GM12874 (cell line): Measurements from ENCODE around the gene IGF2R.
A peak's percentile ranks its signal among the peaks of the same experiment; 100 is the strongest.

Experiments
- TF ChIP-seq, protein P1 (sequence below): IDR thresholded peaks from 2 replicates; pipeline ENCODE4 v1.5.1; 2011; ENCODE audit warnings: low read depth, mild to moderate bottlenecking, control low read depth, low read length, moderate library complexity; ENCODE audit not compliant: insufficient read depth

The IGF2R gene

DNA sequence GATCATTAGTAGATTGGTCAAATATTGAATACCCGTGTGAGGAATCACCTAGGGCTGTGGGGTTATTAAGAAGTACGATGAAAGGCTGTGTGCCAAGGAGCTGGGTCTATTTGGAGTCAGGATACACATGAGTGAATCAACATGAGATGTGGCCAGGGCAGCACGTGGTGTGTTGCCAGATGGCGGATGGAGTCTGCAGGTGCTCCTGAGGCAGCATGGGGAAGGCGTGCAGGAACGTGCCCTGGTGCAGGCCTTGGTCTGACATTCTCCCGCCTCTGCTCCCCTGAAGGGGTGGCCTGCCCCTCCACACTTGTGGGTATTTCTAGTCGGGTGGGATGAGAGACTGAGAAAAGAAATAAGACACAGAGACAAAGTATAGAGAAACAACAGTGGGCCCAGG, 113.7 kb downstream of the IGF2R start:
- TF ChIP-seq, protein P1, sequence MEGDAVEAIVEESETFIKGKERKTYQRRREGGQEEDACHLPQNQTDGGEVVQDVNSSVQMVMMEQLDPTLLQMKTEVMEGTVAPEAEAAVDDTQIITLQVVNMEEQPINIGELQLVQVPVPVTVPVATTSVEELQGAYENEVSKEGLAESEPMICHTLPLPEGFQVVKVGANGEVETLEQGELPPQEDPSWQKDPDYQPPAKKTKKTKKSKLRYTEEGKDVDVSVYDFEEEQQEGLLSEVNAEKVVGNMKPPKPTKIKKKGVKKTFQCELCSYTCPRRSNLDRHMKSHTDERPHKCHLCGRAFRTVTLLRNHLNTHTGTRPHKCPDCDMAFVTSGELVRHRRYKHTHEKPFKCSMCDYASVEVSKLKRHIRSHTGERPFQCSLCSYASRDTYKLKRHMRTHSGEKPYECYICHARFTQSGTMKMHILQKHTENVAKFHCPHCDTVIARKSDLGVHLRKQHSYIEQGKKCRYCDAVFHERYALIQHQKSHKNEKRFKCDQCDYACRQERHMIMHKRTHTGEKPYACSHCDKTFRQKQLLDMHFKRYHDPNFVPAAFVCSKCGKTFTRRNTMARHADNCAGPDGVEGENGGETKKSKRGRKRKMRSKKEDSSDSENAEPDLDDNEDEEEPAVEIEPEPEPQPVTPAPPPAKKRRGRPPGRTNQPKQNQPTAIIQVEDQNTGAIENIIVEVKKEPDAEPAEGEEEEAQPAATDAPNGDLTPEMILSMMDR: no peak

DNA sequence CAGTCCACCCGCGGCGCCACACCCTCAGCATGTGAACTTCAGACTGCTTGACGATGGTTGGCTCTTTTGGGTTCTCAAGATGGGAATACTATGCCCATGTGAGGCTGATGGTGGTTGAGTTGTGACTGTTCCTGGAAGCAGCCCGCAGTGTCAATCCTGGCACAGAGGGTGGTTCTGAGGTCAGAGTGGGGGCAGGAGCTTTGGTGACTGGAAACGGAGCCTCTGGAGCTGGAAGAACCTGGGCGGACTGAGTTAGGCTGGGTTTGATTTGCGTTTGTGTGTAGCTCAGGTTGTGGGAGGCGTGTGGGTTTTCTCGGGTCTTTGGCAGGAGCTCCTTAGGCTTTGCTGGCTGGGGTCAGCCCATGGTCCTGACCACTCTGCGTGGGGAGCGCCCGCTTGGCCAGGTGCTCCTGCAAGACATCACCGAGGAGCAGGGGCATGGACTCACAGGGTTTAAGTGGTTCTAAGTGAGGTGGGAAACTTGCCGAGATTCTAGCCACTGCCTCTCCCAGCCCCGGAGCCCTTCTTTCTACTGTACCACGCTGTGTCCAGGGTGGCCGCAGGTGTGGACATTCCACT, 115.4 kb downstream of the IGF2R start:
- TF ChIP-seq, protein P1: no peak

DNA sequence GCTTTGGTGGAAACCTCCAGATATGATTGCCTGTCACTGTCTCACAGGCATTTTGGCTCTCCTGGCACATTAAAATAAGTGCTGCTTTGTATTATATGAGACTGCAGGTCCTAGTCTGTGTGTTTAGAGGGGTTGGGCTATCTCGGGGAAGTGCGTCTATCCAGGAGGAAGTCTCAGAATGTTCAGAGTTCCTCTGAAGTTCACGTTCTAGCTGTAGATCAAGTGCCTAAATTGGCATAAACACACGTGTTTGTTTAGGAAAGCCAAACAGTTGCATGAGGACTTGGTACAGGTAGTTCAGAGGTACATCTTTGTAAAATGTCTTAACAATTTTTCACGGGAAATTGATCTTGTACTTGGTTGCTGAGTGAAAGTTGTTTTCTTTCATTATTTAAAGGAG, 116.3 kb downstream of the IGF2R start:
- TF ChIP-seq, protein P1: no peak

DNA sequence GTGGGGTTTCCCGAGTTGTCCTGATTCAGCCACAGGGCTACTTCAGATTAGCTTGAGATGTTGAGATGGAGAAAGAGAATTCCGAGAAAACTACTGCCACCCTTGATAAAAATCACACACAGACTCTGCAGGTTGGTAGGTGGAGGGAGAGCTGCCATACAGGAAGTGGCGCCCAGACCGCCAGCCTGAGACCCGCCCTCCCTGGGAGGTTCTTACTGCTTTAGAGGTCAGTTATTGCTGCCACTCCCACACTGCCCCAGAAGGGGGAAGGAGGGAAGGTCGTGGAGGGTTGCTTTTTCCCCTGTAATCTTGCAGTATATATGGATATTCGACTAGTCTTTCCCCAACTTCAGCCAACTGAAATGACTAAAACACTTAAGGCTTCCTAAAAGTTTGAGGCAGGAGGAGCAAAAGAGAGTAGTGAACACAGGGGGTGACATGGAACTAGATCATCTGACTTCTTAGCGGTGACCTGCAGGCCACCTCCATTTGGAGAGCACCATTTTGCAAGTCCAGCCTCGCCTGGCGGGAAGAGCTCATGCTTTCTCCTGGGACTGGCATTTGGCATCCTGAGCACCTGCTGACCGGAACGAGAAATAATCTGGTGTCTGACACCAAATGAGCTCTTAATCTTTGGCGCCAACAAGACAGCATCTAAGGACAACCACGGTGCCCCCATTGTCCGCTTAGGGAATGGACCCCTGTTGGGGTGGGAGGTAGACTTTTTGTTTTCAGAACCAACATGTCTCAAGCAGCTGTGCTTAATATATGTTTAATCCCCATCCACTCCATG, 117.0 kb downstream of the IGF2R start:
- TF ChIP-seq, protein P1: no peak

DNA sequence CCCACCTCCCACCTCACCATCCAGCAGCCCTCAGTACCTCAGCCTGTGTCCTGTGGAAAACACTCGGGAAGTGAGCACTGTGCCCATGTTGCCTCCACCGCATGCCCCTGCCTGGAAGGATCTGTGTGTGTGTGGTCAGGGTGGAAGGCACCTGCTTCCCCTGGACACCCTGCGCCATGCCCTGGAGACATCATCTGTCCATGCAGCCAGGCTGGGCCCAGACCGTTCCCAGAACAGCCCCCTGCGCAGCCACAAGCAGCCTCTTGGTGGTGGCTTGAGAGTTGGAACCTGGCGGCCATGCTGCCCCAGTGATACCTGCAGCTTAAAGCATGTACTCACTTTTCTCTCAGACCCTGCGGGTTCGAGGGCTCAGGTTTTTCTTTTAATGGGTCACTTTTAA, 117.9 kb downstream of the IGF2R start:
- TF ChIP-seq, protein P1: no peak

DNA sequence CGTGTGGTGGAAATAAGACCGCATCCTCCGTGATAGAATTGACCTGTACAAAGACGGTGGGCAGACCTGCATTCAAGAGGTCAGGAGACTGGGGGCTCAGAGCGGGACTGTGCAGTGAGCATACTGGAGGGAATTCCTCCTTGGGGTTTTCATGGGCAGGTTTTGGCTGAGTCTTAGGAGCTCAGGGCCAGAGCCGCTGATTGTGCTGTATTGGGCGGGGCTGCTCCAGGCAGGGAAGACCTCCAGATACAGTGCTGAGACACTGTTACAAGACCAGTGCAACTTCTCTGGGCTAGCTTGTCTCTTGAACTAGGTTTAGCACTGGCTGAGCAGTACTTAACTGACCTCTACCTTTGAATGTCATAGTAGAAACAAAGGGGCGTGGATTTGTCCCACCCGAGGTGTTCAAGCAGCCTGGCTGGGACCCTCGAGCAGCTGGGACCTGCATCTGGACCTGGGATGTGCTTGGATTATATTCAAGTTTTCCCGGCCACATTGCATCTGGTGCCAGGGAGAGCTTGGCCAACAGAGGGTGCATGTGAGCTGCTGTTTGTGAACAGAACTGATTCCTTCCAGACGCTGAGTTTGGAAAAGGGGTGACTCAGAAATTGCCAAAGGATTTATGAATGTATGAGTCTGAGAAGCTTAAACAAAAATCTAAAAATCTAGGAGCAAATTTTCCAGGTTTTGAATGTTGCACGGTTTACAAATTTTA, 119.3 kb downstream of the IGF2R start:
- TF ChIP-seq, protein P1: peak; percentile 20; the same call in 1 of the 2 replicates

DNA sequence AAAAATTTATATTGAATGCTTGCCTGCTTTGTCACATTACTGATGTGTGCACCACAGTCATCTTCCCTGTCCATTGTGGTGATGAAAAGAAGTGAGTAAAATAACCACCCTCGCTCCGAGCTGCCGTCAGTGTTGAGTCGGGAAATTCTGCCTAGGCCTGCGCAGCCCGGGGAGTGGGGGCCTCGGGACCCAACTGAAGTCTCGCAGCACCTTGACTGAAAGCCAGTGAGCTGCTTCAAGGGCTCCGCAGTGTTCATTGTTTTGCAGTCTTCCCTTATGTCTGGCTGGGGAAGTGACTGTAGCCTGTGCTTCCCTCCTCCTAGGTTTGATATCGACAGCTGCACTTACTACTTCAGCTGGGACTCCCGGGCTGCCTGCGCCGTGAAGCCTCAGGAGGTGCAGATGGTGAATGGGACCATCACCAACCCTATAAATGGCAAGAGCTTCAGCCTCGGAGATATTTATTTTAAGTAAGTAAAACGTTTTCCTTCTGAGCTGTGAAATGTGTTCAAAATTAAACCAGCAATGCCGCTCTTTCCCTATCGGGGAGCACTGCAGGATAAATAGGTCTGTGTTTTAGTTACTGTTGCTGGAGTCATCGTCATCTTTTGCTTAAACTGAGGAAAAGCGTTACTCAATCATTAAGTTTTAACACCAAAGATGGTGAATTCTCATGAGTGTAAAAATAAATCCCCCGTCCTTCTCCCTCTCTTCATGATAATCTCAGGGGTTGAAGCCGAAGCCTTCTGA, 120.1 kb downstream of the IGF2R start:
- TF ChIP-seq, protein P1: no peak
